Epithelial cell of proximal tubule (primary cell): ENCODE measurements around the gene UFC1. TPM values are rescaled to one million over a fixed set of nuclear protein-coding genes. Genes with fewer than 3 reads are reported as not detected.

Experiments used
- DNase-seq: peaks from one replicate; pipeline ENCODE4 v3.0.0-alpha.2; 2011; ENCODE audit warnings: low read depth
- H3K4me3 ChIP-seq: 2 replicates; pipeline ENCODE4 v1.5.1; 2011; ENCODE audit warnings: low read depth, mild to moderate bottlenecking, low read length
- CTCF ChIP-seq: conservative IDR thresholded peaks from 2 replicates; pipeline ENCODE4 v1.5.1; 2012; ENCODE audit warnings: low read depth, mild to moderate bottlenecking, low read length
- total RNA-seq: library from RNA; depleted of rRNA; stranded (reverse); fragments of >200 nt; gene quantifications from 2 replicates; pipeline ENCODE4 v1.2.3, GENCODE V29; 2015

Gene UFC1
- total RNA-seq, 1 donor from 2014 or later, result 117 TPM

GRCh38 chr1:161185732-161186311, 32.0 kb downstream of the UFC1 start:
- H3K4me3 ChIP-seq, result no peak overlapping the region
- DNase-seq, result no peak
- TF ChIP-seq CTCF, result no peak

- DNase-seq, result no peak
- TF ChIP-seq CTCF, result no peak
- H3K4me3 ChIP-seq, result no peak overlapping the region
These were observed 33.5 kb downstream of the UFC1 start for GRCh38 chr1:161187311-161187710.

- TF ChIP-seq CTCF, result no peak
- no peak overlapping the region for H3K4me3 ChIP-seq
- DNase-seq, result no peak
These were observed 34.6 kb downstream of the UFC1 start for GRCh38 chr1:161188381-161188780.

- TF ChIP-seq CTCF, result no peak
- H3K4me3 ChIP-seq, result no peak overlapping the region
- no peak for DNase-seq
These were observed 35.3 kb downstream of the UFC1 start for GRCh38 chr1:161189036-161189435.

GRCh38 chr1:161190962-161191521, 37.3 kb downstream of the UFC1 start:
- no peak for DNase-seq
- H3K4me3 ChIP-seq, result no peak overlapping the region
- TF ChIP-seq CTCF, result no peak

GRCh38 chr1:161191971-161192370, 38.2 kb downstream of the UFC1 start:
- no peak for DNase-seq
- TF ChIP-seq CTCF, result no peak
- no peak overlapping the region for H3K4me3 ChIP-seq
